OCI-LY3 (cell line): ENCODE results near the gene ONECUT1.

Source experiments
- CTCF ChIP-seq: fragments of 200-600, 300-600 bp; sonication (generic); IDR thresholded peaks from 2 replicates; pipeline ENCODE4 v1.5.1; 2014; ENCODE audit warnings: antibody characterized with exemption, low read length, low read depth
- EZH2phosphoT487 ChIP-seq: fragments of 200-600 bp; shearing (Covaris generic); IDR thresholded peaks from 2 replicates; pipeline ENCODE4 v1.6.1; 2018; ENCODE audit warnings: antibody characterized with exemption, mixed run types, low read depth

- TF ChIP-seq CTCF, result no peak
- TF ChIP-seq EZH2phosphoT487, result no peak
Measured at GRCh38 chr15:52803467-52804306, 13.6 kb upstream of the ONECUT1 start.
